ENCODE data around the gene DAPK1.

The DAPK1 gene

DNA sequence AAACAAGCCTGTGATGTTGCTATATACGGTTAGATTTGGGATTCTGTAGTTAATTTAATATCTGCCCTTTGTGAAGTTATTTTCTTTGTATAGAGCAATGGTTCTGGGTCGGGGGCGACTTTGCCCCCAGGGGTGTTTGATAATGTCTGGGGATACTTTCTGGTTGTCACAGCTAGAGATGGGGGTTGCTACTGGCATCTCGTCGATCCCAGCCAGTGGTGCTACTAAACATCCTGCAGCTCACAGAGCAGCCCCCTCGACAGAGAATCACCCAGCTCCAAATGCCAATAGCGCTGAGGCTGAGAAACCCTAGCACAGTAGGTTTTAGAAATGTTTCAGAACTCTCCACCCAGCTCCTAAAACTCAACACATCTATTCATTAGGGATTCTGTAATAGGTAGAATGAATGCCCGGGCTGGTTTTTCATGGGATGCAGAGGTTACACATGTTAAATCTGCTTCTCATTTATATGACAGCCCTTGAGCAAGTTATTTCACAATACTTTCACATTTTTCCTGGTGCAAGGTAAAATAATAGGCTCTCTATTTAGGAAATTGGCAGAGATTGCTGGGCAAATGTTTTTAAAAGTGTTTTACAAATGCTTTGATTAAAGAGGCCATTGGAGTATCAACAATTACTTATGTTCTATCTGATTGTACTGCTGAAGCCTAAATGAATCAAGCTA is 153.1 kb downstream of the DAPK1 start:
- no peak for DNase-seq

DNA sequence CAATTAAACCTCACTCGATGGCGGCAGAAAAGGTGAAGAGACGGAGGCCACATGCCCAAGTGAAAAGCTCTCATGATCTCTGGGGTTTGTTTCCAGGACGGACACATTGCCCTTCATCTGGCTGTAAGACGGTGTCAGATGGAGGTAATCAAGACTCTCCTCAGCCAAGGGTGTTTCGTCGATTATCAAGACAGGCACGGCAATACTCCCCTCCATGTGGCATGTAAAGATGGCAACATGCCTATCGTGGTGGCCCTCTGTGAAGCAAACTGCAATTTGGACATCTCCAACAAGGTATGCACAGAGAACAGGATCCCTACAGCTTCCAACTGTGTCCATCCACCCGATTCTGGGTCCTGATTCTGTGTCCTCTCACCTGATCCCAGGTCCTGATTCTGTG is 153.8 kb downstream of the DAPK1 start:
- no peak for DNase-seq

DNA sequence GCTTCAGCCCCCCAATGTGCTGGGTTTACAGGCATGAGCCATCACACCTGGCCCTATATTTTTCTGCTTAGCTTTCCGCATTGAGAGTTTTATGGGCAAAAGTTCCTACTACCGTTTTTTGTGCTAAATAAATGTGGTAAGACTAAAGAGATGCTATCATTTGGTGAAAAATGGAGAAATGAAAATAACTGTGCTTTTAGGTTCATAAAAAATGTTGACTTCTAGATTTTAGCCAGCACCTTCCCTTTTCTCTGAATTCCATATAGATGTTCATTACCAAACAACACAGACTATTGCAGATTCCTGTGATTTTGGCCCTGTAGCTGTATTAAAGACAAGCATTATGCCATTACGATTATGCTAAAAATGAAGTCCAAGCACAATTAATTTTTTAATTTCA is 156.3 kb downstream of the DAPK1 start:
- no peak for DNase-seq

DNA sequence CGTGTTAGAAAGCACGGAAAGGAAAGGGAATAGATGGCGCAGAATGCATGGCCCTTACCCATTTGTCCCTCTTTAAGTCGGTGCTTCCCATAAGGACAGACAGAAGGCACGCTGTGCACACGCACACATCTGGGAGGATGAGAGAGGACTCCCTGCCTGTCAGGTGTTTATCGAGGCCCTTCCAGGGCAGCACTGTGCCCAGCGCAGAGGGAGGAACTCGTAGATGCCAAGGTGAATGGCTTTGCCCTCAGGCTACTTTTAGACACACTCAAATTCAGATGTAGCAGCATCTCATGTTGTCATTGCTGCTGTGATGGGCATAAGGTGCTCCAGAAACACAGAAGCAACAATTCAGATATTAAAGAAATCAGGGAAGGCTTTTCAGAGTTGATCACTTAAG is 158.1 kb downstream of the DAPK1 start:
- no peak for DNase-seq

DNA sequence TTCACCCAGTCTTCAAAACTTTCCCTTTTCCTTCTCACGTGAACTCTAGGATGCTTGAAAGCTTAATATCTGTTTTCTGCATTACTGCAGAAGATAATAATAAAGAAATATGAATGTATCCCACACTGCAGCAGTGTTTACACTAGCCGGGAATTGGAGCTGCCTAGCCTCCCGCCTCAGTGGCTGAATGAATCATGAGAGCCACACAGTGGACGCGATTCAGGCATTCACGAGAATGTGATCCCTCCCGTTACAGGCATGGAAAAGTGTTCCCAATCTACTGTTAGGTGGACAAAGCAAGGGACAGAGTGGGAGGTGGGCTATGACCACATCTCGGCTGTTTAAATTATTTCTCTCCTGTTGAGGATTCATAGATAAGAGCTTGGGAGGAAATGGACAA is 158.8 kb downstream of the DAPK1 start:
- no peak for DNase-seq

DNA sequence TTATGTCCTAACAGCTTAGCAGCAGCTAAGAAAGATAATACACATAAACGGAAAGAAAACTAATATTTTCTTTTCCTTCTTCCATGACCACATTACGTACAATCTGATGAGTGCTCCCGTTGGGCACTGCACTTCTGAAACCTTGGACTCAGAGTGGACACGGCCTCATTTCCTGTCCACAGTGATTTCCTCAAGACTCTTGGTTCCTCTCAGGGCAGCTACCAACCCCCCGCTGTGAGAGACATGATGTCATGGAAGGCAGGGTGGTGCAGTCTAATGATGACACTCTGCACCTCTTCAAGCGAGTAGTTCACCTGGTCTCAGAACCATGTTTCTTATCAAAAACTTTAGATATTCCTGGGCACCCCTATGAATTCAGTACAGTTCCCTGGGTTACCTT is 159.5 kb downstream of the DAPK1 start:
- DNase-seq: no peak

DNA sequence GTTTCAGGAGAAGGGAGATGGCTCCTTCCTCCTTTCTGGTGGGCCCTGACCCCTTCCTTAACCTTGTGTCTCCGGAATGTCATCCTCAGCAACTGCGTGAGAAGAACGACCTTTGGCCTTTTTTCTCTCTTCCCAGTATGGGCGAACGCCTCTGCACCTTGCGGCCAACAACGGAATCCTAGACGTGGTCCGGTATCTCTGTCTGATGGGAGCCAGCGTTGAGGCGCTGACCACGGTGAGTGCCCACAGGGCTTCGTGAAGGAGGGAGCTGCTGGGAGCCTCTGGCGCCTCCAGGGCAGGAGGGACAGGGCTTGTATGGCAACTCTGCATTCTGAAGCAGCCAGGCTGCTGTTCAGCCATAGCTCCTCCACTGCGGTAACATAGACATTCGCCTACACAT is 160.2 kb downstream of the DAPK1 start:
- no peak for DNase-seq

DNA sequence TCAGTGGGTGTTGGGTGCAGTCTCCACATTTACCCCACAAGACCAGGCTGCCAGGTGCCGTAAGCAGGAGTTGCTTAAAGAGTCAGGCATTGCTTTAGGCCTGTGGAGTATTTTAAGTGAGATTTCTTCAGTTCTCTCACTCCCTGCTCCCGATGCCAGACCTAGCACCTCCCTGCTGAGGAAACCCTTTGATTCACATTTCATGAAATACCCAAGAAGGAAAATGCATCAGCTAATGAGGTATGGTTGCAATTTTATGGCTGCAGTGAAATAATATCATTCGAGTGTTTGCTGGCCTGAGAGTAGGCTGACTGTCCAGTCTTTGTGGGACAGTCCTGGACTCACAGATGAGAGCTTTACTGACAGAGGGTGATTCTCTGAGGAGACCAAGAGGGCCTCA is 160.8 kb downstream of the DAPK1 start:
- no peak for DNase-seq

DNA sequence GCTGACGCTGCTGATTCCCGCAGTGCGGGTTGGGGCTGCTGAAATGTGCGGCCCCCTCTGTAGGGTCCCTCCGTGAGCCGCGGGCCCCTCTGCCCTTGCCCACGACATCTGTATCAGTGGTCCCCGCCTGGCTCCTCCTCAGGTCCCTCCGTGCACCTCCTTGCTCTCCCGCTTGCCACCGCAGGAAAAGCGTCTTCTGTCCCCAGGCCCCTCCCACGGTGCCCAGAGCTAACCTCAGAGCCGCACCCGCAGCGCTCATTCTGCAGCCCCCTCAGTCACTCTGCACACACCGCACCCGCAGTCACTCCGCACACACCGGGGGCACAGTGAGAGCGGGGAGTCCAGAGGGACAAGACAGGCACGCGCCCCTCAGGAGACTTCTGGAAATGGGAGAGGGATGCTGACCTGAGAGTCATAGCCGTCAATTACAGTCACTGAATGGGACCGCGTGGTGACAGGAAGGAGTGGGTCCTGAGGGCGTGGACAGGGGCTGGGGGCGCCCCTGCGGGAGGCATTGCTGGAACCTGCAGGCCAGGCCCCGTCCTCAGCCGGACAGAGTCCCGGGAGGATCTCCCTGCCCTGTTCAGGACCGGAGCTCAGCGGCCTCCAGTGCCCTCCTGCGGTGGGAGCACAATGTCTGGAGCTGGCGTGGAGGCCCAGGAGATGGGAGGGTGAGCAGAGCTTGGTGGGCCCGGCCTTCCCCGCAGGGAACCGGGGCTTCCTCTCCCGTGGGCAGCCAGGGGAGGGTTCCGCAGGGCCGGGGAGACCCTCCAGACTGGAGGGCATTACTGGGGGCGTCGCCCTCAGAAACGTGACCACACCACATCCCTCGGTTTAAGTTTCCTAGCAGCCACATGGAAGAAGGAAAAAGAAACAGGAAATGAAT is 162.1 kb downstream of the DAPK1 start:
- no peak for DNase-seq

DNA sequence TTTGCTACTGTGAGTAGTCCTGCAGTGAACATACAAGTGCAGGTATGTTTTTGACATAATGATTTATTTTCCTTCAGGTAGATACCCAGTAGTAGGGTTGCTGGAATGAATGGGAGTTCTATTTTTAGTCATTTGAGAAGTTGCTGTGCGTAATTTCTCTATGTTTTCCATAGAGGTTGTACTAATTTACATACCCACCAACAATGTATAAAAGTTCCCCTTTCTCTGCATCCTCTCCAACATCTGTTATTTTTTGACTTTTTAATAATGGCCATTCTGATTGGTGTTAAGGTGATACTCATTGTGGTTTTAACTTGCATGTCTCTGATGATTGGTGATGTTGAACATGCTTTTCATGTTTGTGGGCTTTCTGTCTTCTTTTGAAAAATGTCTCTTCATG is 163.6 kb downstream of the DAPK1 start:
- DNase-seq: no peak

DNA sequence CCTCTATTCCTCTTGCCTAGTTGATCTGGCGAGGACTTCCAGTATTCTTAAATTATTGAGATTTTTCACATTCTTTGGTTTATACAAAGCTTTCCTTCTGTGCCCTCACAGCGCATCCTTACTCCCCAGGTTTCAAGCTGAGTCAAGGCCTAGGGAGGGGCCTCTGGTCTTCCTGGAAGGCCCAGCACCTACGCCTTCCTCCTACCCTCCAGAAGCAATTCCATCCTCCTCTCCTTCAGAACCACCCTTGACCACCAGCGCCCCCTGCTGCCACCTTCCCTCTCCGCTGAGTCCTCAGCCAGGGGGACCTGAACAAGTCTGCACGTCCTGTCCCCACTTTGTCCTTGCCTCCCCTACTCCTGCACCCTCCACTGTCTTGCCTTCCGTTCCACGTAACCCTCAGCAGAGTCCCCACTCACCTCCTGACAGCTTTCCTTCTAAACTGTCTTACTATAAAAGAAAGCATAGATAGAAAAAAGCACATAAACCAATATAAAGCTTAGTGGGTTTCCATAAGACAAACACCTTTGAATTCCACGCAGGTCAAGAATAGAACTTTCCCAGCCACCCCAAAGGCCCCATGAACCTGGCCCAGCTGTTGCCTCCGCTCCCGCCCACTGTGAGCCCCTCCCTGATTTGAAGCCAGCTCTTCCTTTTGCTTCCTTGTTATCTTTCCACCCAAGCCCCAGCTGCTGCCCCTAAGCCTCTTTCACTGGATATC is 165.3 kb downstream of the DAPK1 start:
- peak; percentile 95 for DNase-seq

DNA sequence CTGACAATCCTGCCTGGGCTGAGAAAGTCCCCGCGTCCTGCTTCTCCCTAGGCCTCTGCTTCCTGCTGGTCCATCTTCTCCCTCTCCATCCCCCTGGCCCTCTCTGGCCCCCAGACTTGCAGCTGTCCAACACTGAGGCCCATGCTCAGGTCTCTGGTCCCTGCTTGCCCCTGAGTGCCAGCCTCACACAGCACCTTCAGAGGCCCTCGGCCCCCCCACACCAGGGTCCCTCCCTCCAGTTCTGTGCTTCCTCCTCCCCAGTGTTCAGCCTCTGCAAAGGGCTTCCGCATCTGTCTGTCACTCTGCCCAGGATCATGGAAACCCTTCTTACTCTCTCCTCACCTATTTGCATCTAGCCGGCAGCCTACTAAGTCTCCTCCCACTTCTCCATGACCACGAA is 165.9 kb downstream of the DAPK1 start:
- no peak for DNase-seq

DNA sequence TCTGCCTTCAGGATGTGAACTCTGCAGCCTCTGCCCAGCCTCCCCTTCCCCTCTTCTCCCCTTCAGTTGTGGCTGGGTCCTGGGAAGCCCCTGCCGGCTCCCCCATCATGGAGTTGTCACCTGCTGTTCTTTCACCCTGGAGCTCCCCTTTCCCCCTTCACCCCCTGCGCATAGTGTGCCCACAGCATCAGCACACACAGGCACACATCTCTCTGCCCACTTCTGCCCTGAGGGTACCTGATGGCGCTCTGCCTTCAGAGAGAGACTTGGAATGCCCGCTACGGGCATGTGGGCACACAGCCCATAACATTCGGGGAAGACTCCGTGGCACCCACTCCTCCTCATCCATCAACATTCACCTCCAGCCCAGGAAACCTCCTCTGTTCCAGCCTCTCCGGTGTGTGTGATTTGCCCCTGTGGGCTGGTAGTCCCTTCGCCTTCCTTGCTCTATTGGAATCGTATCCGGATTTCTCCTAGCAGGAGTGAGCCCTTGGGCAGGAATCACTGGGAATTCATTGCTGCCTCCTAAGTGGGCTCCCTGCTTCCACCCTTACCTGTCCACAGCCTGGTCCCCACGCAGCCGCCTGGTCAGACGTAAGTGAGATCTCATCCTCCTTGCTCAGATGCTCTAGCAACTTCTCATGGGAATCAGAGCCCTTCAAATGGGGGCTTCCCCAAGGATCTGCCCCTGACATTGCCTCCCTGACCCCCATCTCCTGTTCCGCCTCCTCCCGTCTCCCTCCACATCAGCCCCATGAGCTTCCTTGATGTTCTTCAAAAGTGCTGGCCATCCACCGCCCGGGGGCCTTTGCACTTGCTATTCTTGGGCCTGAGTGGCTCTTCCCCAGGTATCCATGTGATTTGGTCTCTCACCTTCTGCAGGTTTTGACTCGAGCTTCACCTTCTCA is 166.7 kb downstream of the DAPK1 start:
- DNase-seq: no peak

DNA sequence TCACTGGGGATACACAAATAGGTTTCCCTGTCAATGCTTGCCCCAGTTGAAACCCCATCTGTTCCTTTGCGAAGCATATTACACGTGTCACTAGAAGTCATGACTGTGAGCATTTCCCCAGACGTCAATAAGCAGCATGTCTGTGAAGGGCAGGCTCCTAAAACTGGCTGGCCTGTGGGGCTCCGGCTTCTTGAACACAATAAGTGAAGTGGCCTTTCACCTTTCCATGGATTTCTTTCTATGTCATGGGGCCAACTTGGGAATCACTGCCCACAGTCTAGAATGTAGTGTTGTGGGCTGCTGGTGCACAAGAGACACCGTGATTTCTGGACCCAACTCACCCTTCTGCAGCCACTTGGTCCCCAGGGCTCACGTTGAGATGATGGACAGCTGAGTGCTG is 167.8 kb downstream of the DAPK1 start:
- no peak for DNase-seq

DNA sequence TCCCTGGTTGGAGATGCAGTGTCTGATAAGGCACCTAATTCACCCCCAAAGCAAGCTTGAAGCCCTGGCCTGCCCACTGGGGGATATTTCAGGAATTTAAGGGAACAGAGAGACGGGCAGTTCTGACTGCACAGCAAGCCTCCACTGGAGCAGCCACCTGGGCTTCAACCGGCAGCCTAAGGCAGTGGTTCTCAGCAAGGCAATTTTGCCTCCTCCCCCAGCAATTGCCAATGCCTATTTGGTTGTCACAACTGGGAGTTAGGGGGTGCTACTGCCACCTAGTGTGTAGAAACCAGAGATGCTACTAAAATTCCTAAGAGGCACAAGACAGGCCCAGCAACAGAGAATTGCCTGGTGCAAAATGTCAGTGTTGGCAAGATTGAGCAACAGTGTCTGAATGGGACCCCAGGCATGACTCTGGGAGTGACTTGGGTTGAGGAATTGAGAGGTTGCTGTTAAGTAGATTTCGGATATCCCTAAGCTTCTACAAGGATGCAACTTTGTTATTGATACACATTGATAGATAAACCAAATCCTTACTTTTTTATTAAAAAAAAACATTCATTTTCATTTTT is 169.6 kb downstream of the DAPK1 start:
- DNase-seq: peak; percentile 57

DNA sequence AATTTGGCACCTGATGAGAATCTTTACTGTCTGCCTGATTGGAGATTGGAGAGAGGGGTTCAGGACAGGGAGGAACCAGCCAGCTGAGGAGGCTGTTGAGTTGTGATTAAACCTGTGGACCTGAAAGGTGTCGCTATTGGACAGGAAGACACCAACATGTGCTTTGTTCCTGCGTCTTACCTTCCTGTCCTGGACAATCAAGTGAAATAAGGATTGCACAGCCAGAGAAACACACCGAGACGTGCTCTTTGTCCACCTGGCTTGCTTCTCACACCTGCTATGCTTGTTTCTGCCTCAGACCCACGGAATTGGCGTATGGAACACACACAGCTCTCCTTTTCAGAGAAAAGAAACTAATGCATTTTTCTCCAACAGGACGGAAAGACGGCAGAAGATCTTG is 170.6 kb downstream of the DAPK1 start:
- no peak for DNase-seq

DNA sequence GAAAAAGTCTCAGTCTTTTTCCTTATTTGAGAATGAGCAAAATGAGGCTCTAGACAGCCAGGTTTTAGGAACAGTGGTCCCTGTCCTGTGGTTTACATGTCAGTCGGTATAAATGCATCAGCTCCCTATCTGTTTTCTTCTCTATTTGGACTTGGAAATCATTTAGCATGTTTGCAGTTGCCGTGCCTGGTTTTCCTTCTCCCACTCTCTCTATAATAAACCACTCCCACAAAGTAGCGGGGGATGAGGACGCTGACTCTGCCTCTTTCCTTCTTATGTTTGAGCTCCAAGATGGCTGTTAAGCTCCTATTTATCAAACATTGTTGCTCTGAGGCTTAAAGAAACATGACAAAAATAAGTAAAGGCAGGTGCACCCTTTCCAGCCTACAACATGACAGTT is 171.1 kb downstream of the DAPK1 start:
- DNase-seq: no peak

DNA sequence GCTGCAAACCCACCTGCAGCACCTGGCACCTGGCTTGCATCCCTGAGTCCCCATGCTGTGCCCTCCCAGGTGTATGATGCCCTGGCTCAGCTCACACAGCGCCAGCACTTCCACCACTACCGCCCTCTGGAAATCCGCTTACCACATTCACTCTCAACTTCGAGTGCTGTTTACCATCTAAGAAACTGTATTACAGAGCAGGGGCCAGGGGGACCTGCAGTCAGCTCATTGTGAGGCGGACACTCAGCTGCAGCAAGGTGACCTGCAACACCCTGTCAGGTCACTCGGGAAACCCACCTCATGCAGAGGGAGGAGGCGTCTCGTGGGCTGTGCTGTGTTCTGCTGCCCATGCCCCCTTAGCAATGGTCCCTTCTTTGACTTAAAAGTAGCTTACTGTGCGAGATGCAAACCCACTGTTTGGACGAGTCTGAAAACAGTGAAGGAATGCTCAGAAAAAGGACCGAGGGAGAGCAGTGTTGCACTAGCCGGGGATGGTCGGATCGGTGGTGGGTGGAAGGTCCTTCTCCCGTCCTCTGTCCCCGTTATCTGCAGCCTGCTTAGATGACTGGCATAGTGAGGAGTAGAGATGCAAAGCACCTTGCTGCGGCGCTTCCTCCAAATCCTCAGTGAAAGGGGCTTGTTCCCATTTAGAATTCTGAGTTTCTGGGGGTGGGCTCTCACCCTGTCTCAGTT is 173.1 kb downstream of the DAPK1 start:
- no peak for DNase-seq

DNA sequence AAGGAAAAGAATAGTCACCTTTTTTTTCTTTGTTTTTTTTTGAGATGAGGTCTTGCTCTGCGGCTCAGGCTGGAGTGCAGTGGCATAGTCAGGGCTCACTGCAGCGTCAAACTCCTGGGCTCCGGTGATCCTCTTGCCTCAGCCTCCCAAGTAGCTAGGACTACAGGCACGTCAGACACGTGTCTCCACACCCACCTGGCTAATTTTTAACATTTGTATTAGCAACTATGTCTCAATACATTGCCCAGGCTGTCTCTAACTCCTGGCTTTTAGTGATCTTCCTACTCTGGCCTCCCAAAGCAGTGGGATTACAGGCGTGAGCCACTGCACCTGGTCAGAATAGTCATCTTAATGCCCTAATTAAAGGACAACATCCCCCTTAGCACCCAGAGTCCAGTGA is 173.8 kb downstream of the DAPK1 start:
- DNase-seq: no peak

DNA sequence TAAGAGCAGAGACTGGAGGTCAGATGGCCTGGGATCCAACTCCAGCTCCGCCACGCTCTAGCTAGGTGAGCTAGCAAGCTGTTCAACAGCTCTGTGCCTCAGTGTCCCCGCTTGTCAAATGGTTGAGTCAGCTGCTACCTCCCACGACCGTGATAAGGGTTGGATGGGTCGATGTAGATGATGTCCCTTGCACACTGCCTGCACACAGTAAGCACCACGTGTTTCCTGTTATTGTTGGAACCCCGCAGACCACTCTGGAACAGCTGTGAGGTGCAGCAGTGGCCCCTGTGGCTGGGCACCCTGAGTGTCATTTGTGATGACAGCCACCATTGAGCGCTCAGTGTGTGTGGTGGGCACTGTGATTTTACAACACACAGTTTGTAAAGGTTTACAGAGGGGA is 174.3 kb downstream of the DAPK1 start:
- no peak for DNase-seq

DNA sequence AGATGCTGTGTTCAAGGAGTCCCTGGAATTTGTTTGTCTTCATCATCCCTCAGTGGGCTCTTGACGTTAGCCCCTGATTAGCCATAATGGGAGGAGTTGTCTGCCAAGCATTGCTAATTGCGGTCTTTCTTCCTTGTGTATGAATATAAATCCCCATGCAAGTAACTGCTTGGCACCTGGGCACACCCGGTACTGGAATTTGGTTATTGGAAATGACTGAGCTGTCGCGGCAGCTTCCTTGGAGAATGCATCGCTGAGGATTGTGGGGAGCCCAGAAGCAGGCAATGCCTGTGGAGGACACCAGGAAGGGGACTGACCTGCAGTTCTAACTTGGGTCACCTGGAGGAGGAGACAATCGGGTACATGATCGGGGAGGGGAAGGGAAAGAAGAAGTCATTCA is 174.9 kb downstream of the DAPK1 start:
- no peak for DNase-seq

All from 8988T (cell line).